Peyer's patch (tissue), 4 donors: ENCODE measurements around the gene CYBA. TPM values are rescaled to one million over a fixed set of nuclear protein-coding genes. Genes with fewer than 3 reads are reported as not detected.

Source experiments
- DNase-seq, 3 donors: peaks; one replicate each; pipeline ENCODE4 v3.0.0-alpha.2; 2017 to 2019
- H3K27ac ChIP-seq, 4 donors: fragments of 200-600 bp; sonication (generic); one replicate each; pipeline ENCODE4 v1.5.1; 2016 to 2019
- H3K27me3 ChIP-seq, 2 donors: fragments of 200-600 bp; sonication (generic); one replicate each; pipeline ENCODE4 v1.5.1; 2019
- H3K36me3 ChIP-seq, 3 donors: fragments of 200-600 bp; sonication (generic); one replicate each; pipeline ENCODE4 v1.5.1; 2016 to 2019
- H3K4me1 ChIP-seq, 4 donors: fragments of 200-600 bp; sonication (generic); one replicate each; pipeline ENCODE4 v1.5.1; 2016 to 2019
- H3K4me3 ChIP-seq, 4 donors: fragments of 200-600 bp; sonication (generic); 1 replicate in 3 of 4; 2 replicates in 1 of 4; pipeline ENCODE4 v1.5.1; 2016 to 2019; ENCODE audit warnings: mild to moderate bottlenecking in 1 of 4
- H3K9me3 ChIP-seq, 4 donors: fragments of 200-600 bp; sonication (generic); one replicate each; pipeline ENCODE4 v1.5.1; 2016 to 2019; ENCODE audit warnings: mild to moderate bottlenecking in 1 of 4
- POLR2A ChIP-seq, 2 donors: fragments of 450-650 bp; IDR thresholded peaks; one replicate each; pipeline ENCODE4 v1.5.1; 2017; ENCODE audit warnings: antibody characterized with exemption in 2 of 2, mild to moderate bottlenecking in 2 of 2, moderate library complexity in 2 of 2
- total RNA-seq, 4 donors: library from RNA; depleted of rRNA; stranded (reverse); fragments of >200 nt; gene quantifications; one replicate each; pipeline ENCODE4 v1.1.0, GENCODE V29; 2016
- TF ChIP-seq, protein P1 (sequence below), 6 experiments: fragments of 450-650 bp in 4 of 6; fragments of 200-600 bp in 2 of 6; sonication (generic) in 1 of 6; IDR thresholded peaks; one replicate each; pipeline ENCODE4 v1.5.1; 2017 to 2019; ENCODE audit warnings: antibody characterized with exemption in 6 of 6, mild to moderate bottlenecking in 3 of 6, moderate library complexity in 1 of 6

The CYBA gene
- total RNA-seq, 4 donors from 2014 or later: 131 to 162 (median 141) TPM

- no peaks in the 10 kb centered on the region for H3K9me3 ChIP-seq
- H3K27ac ChIP-seq: peak overlapping the region in 2 of 4 donors; percentile 25 to 92
- peaks cover 0 to 6% of the 10 kb centered on the region in 2 donors for H3K27me3 ChIP-seq
- H3K36me3 ChIP-seq: no peaks in the 10 kb centered on the region
- TF ChIP-seq, protein P1, sequence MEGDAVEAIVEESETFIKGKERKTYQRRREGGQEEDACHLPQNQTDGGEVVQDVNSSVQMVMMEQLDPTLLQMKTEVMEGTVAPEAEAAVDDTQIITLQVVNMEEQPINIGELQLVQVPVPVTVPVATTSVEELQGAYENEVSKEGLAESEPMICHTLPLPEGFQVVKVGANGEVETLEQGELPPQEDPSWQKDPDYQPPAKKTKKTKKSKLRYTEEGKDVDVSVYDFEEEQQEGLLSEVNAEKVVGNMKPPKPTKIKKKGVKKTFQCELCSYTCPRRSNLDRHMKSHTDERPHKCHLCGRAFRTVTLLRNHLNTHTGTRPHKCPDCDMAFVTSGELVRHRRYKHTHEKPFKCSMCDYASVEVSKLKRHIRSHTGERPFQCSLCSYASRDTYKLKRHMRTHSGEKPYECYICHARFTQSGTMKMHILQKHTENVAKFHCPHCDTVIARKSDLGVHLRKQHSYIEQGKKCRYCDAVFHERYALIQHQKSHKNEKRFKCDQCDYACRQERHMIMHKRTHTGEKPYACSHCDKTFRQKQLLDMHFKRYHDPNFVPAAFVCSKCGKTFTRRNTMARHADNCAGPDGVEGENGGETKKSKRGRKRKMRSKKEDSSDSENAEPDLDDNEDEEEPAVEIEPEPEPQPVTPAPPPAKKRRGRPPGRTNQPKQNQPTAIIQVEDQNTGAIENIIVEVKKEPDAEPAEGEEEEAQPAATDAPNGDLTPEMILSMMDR (IDR thresholded peaks at IDR 0.05): no peak
- no peak for TF ChIP-seq POLR2A (IDR thresholded peaks at IDR 0.05)
- DNase-seq: no peak
- H3K4me3 ChIP-seq: no peak overlapping the region
- H3K4me1 ChIP-seq: peaks cover 0 to 29% (median 18%) of the 10 kb centered on the region in 4 donors
Observed at GRCh38 chr16:88680554-88681083, 29.8 kb upstream of the CYBA start.

DNA sequence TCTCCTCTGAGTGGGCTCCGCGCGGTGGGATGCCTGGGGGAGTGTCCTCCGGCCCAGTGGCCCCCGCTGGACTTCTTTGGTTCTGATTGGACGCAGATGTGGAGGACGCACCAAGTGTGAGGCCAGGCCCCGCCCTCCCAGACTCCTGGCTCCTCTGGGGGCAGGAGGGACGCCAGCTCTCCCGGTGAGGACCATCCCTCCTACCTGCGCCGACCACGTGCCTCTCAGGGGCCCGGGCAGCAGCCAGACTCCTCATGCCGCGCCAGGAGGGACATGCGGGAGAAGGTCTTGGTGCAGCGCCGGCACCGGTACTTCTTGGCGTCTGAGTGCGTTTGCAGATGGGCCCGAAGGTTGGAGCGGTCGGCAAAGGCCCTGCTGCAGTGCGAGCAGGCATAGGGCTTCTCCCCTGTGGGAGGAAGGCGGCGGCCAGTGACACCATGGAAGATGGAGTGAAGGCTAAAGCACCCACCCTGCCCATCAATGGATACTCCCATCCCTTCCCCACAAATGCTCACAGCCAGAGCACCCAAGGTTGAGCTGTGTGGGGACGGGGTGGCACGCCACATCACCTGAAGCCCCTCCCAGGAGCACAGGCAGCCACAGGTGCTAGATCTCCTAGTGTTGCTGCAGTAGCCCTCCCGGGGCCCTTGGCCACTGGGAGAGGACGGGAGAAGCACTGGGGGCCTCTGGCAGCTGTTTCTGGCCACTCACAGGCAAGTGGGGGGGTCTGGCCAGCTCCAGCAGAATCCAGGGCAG lies 27.5 kb upstream of the CYBA start:
- no peak for DNase-seq
- no peak overlapping the region for H3K4me3 ChIP-seq
- TF ChIP-seq, protein P1 (IDR thresholded peaks at IDR 0.05): no peak
- TF ChIP-seq POLR2A (IDR thresholded peaks at IDR 0.05): no peak
- H3K9me3 ChIP-seq: no peaks in the 10 kb centered on the region
- peaks cover 0 to 19% (median 13%) of the 10 kb centered on the region in 4 donors for H3K4me1 ChIP-seq
- no peaks in the 10 kb centered on the region for H3K36me3 ChIP-seq
- no peaks in the 10 kb centered on the region for H3K27me3 ChIP-seq
- H3K27ac ChIP-seq: no peak overlapping the region

DNA sequence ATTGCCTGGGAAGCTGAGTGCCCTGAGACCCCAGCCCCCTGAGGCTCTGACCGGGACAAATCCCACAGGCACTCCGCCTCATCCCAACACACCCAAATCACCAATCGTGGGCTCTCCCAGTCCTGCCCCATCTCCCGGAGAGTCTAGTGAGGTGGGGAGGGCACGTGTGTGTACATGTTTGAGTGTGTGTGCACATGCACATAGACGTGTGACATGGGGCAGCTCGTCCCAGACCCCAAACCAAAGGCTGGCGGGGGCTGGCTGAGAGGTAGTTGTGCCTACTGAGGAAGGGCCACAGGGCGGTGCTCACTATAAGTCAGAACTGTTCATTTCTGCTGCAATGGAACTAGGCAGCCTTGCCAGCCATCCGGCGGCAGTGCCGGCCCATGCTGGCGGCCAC lies 26.9 kb upstream of the CYBA start:
- peaks cover 0 to 19% (median 13%) of the 10 kb centered on the region in 4 donors for H3K4me1 ChIP-seq
- no peaks in the 10 kb centered on the region for H3K27me3 ChIP-seq
- H3K36me3 ChIP-seq: no peaks in the 10 kb centered on the region
- no peak overlapping the region for H3K27ac ChIP-seq
- no peak for DNase-seq
- no peaks in the 10 kb centered on the region for H3K9me3 ChIP-seq
- H3K4me3 ChIP-seq: no peak overlapping the region
- TF ChIP-seq POLR2A (IDR thresholded peaks at IDR 0.05): no peak
- TF ChIP-seq, protein P1 (IDR thresholded peaks at IDR 0.05): no peak

GRCh38 chr16:88676502-88677242 lies 25.8 kb upstream of the CYBA start:
- H3K36me3 ChIP-seq: no peaks in the 10 kb centered on the region
- H3K27ac ChIP-seq: no peak overlapping the region
- H3K4me1 ChIP-seq: peaks cover 0 to 13% (median 8%) of the 10 kb centered on the region in 4 donors
- no peak overlapping the region for H3K4me3 ChIP-seq
- TF ChIP-seq, protein P1 (IDR thresholded peaks at IDR 0.05): no peak
- no peak for TF ChIP-seq POLR2A (IDR thresholded peaks at IDR 0.05)
- H3K27me3 ChIP-seq: no peaks in the 10 kb centered on the region
- H3K9me3 ChIP-seq: no peaks in the 10 kb centered on the region
- no peak for DNase-seq

DNA sequence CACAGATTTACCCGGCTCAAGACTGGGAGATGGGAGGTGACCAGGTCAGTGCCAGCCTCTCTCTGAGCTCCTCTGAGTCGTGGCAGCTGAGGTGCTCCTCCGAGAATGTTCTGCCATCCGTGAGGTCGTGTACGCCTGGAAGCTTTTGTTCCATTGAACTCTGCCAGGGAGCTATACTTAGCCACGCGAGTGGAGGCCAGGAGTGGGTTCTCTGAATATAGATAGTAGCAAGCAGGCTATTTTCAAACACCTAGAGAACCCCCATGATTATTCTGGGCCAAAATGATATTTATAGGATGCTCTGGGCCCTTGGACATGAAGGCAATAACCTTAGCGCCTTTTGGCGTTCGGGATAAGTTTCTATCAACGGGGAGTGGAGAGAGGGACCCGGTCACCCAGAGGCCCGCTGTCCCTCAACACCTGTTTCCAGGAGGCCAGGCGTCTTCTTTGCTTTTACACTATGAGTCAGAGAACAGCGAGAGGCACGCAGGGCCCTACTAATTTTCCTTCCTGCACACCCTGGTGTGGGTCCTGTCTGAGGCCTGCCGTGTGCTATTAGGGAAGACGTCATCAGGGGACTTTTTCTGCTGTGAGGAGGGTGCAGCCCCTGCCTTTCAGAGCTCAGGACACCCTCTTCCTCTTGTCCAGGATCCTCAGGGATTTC lies 23.0 kb upstream of the CYBA start:
- Histone ChIP-seq H3K27me3 (no peaks in the 10 kb centered on the region), H3K4me3 (no peak overlapping the region), H3K36me3 (no peaks in the 10 kb centered on the region), H3K27ac (no peak overlapping the region), H3K4me1 (no peaks in the 10 kb centered on the region), H3K9me3 (no peaks in the 10 kb centered on the region)
- no peak for TF ChIP-seq POLR2A (IDR thresholded peaks at IDR 0.05)
- TF ChIP-seq, protein P1 (IDR thresholded peaks at IDR 0.05): no peak
- DNase-seq: no peak
